Mesenchymal stem cell (in vitro differentiated cells and primary cell): ENCODE results near the gene FAM227B.
A peak's percentile ranks its signal among the peaks of the same experiment; 100 is the strongest.
"Not testable (repeated sequence)": the region's sequence is repeated elsewhere in the genome, so short reads cannot be mapped to it uniquely, and the experiment has no call there.

Experiments used
- DNase-seq: peaks from one replicate; pipeline ENCODE4 v3.0.0-alpha.2; 2013
- H2AFZ ChIP-seq: one replicate; pipeline ENCODE4 v1.6.1; 2013; ENCODE audit warnings: low read depth, mild to moderate bottlenecking, control low read depth, inconsistent platforms, low read length, moderate library complexity
- H2AK5ac ChIP-seq: 2 replicates; pipeline ENCODE4 v1.6.1; 2013; ENCODE audit warnings: low read length, moderate library complexity, mild to moderate bottlenecking, inconsistent platforms; ENCODE audit not compliant: severe bottlenecking
- H2BK120ac ChIP-seq: one replicate; pipeline ENCODE4 v1.6.1; 2013; ENCODE audit warnings: low read depth, mild to moderate bottlenecking, inconsistent platforms, low read length, moderate library complexity
- H2BK12ac ChIP-seq, 2 experiments: one replicate each; pipeline ENCODE4 v1.6.1; 2013; ENCODE audit warnings: inconsistent platforms in 2 of 2, low read length in 2 of 2, mild to moderate bottlenecking in 2 of 2, moderate library complexity in 2 of 2, control low read depth in 1 of 2
- H2BK15ac ChIP-seq: one replicate; pipeline ENCODE4 v1.6.1; 2013; ENCODE audit warnings: mild to moderate bottlenecking, low read depth, inconsistent platforms; ENCODE audit not compliant: poor library complexity, severe bottlenecking
- H2BK5ac ChIP-seq: 2 replicates; pipeline ENCODE4 v1.6.1; 2013; ENCODE audit warnings: low read depth, mild to moderate bottlenecking, low read length, control low read depth, inconsistent platforms; ENCODE audit not compliant: poor library complexity, severe bottlenecking
- H3K14ac ChIP-seq, 2 experiments: one replicate each; pipeline ENCODE4 v1.6.1; 2013; ENCODE audit warnings: inconsistent platforms in 2 of 2, low read length in 2 of 2, control low read depth in 1 of 2, mild to moderate bottlenecking in 1 of 2, moderate library complexity in 1 of 2
- H3K18ac ChIP-seq, 2 experiments: one replicate each; pipeline ENCODE4 v1.6.1; 2013; ENCODE audit warnings: inconsistent platforms in 2 of 2, low read length in 2 of 2, control low read depth in 1 of 2, low read depth in 1 of 2, mild to moderate bottlenecking in 1 of 2
- H3K23ac ChIP-seq, 2 experiments: one replicate each; pipeline ENCODE4 v1.6.1; 2013; ENCODE audit warnings: inconsistent platforms in 2 of 2, low read length in 2 of 2, mild to moderate bottlenecking in 2 of 2, moderate library complexity in 2 of 2, control low read depth in 1 of 2
- H3K27ac ChIP-seq: 2 replicates; pipeline ENCODE4 v1.5.1; 2013; ENCODE audit warnings: mild to moderate bottlenecking, moderate library complexity, low read length, control low read depth, inconsistent platforms; ENCODE audit not compliant: poor library complexity, severe bottlenecking
- H3K27me3 ChIP-seq, 2 experiments: 2 replicates each; pipeline versions ENCODE4 v1.6.1 to v1.7.0; 2013; ENCODE audit warnings: low read length in 2 of 2, mild to moderate bottlenecking in 2 of 2, moderate library complexity in 2 of 2, control low read depth in 1 of 2, inconsistent platforms in 1 of 2; ENCODE audit not compliant: control insufficient read depth in 1 of 2, insufficient read depth in 1 of 2
- H3K36me3 ChIP-seq, 2 experiments: 2 replicates each; pipeline versions ENCODE4 v1.6.1 to v1.7.0; 2013; ENCODE audit warnings: low read length in 2 of 2, control low read depth in 1 of 2, inconsistent platforms in 1 of 2, low read depth in 1 of 2, mild to moderate bottlenecking in 1 of 2; ENCODE audit not compliant: insufficient read depth in 2 of 2, control insufficient read depth in 1 of 2
- H3K4ac ChIP-seq, 2 experiments: one replicate each; pipeline ENCODE4 v1.6.1; 2013; ENCODE audit warnings: inconsistent platforms in 2 of 2, low read length in 2 of 2, mild to moderate bottlenecking in 2 of 2, moderate library complexity in 2 of 2, control low read depth in 1 of 2, low read depth in 1 of 2
- H3K4me1 ChIP-seq: 2 replicates; pipeline ENCODE4 v1.6.1; 2013; ENCODE audit warnings: low read depth, low read length, control low read depth; ENCODE audit not compliant: control insufficient read depth, insufficient read depth
- H3K4me2 ChIP-seq: 2 replicates; pipeline ENCODE4 v1.6.1; 2013; ENCODE audit warnings: low read length, mild to moderate bottlenecking, inconsistent platforms; ENCODE audit not compliant: poor library complexity, severe bottlenecking
- H3K4me3 ChIP-seq, 2 experiments: 2 replicates each; pipeline versions ENCODE4 v1.5.1 to v1.7.0; 2013; ENCODE audit warnings: low read length in 2 of 2, mild to moderate bottlenecking in 2 of 2, control low read depth in 1 of 2, low read depth in 1 of 2; ENCODE audit not compliant: insufficient read depth in 1 of 2
- H3K79me1 ChIP-seq: replicated peaks from 2 replicates; pipeline ENCODE4 v1.6.1; 2013; ENCODE audit warnings: mild to moderate bottlenecking, control low read depth, low read length, inconsistent platforms; ENCODE audit not compliant: poor library complexity, severe bottlenecking
- H3K9ac ChIP-seq: 2 replicates; pipeline ENCODE4 v1.7.0; 2013; ENCODE audit warnings: mild to moderate bottlenecking, low read length, moderate library complexity
- H3K9me3 ChIP-seq: 2 replicates; pipeline ENCODE4 v1.7.0; 2013; ENCODE audit warnings: mild to moderate bottlenecking, low read length; ENCODE audit not compliant: control insufficient read depth
- H4K8ac ChIP-seq: one replicate; pipeline ENCODE4 v1.6.1; 2013; ENCODE audit warnings: inconsistent platforms, mild to moderate bottlenecking, low read length, moderate library complexity
- H4K91ac ChIP-seq: one replicate; pipeline ENCODE4 v1.6.1; 2013; ENCODE audit warnings: mild to moderate bottlenecking, low read length, inconsistent platforms
- WGBS: methylation state at CpG from one replicate; pipeline ENCODE4 v1.1.7; 2013; ENCODE audit warnings: mixed read lengths; 5-methylcytosine and 5-hydroxymethylcytosine counted together

Gene FAM227B

DNA sequence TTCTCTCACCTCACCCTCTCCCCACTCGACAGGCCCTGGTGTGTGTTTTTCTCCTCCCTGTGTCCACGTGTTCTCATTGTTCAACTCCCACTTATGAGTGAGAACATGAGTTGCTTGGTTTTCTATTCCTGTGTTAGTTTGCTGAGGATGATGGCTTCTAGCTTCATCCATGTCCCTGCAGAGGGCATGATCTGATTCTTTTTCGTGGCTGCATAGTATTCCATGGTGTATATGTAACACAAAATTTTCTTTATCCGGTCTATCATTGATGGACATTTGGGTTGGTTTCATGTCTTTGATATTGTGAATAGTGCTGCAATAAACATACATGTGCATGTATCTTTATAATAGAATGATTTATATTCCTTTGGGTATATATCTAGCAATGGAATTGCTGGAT is 107.9 kb downstream of the FAM227B start:
- not testable (repeated sequence) for H2AK5ac ChIP-seq
- 90% methylated on average over 3 of the region's 4 CpGs for WGBS

DNA sequence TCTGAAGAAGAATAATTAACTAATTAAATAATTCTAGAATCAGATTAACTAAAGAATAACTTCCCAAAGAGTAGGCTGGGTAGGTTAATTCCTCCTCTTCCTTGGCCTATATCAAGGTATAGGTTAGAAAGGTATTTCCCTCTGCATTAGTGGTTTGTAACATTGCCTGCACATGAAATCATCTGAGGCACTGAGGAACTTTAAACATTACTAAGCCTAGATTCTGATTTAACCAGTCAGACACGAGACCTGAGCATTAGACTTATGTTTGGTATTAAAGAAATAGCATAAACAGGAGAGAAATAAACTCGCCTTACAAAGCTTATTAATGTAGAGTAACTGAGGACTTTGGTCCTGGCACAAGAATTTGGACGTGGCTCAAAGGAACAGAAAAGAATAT is 113.4 kb downstream of the FAM227B start:
- Histone ChIP-seq H3K9me3 (peaks cover 6% of the 10 kb centered on the region), H3K4me2 (no peak overlapping the region), H3K79me1 (no peaks in the 10 kb centered on the region), H4K91ac (no peak overlapping the region), H4K8ac (no peak overlapping the region), H2AFZ (no peak overlapping the region), H3K27me3 (no peaks in the 10 kb centered on the region), H2BK15ac (no peak overlapping the region), H2AK5ac (no peak overlapping the region), H3K4me1 (no peaks in the 10 kb centered on the region), H2BK5ac (no peak overlapping the region), H2BK12ac (no peak overlapping the region), H3K14ac (no peak overlapping the region), H3K27ac (no peak overlapping the region), H2BK120ac (no peak overlapping the region), H3K18ac (no peak overlapping the region), H3K4me3 (no peak overlapping the region), H3K23ac (no peak overlapping the region), H3K36me3 (no peaks in the 10 kb centered on the region), H3K4ac (no peak overlapping the region), H3K9ac (no peak overlapping the region)
- 80% methylated on average over 3 of the region's 3 CpGs for WGBS
- no peak for DNase-seq

More for the DNA sequence above, 107.9 kb downstream of the FAM227B start:
- not testable (repeated sequence) for H2BK120ac ChIP-seq, H4K8ac ChIP-seq, H2AFZ ChIP-seq, H3K4me1 ChIP-seq, H3K27ac ChIP-seq, H3K4me3 ChIP-seq, DNase-seq, H3K23ac ChIP-seq, H3K9me3 ChIP-seq, H2BK5ac ChIP-seq, H4K91ac ChIP-seq, H3K36me3 ChIP-seq, H3K4me2 ChIP-seq, H3K4ac ChIP-seq, H2BK12ac ChIP-seq, H3K27me3 ChIP-seq, H3K9ac ChIP-seq, H2BK15ac ChIP-seq, H3K79me1 ChIP-seq, H3K18ac ChIP-seq
- H3K14ac ChIP-seq, result peak overlapping the region in 1 of 2 experiments; percentile 71

DNA sequence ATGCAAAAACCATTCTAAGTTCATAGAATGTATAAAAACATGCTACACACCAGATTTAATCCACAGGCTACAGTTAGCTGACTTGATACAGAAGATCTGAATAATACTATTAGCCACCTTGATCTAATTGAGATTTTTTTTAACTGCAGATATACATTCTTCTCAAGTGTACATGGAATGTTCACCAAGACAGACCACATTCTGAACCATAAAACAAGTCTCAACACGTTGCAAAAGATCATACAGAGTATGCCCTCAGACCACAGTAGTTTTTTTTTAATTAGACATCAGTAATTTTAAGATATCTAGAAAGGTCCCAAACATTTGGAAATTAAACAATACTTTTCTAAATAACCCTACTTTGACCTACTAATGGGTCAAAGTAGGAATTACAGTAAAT is 114.3 kb downstream of the FAM227B start:
- no CpG with 5 or more reads among the region's 1 CpG for WGBS

DNA sequence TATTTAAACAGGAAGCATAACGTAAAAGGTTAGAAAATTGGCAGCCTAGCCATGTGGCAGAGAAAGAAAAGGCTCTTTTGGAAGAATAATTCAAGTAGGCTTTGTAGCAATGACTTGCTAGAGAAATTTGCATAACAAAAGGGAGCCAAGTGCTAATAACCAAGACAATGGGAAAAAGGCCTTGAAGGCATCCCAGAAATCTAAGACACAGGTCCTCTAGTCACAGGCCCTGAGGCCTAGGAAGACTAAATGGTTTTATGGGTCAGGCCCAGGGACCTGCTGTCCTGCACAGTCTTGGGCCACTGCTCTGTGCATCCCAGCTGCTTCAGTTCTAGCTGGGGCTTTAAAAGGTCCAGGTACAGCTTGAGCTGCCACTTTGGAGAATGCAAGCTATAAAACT is 119.0 kb downstream of the FAM227B start:
- Histone ChIP-seq H2AFZ (no peak overlapping the region), H3K36me3 (no peaks in the 10 kb centered on the region), H4K91ac (no peak overlapping the region), H3K23ac (no peak overlapping the region), H3K14ac (no peak overlapping the region), H3K27ac (no peak overlapping the region), H2BK15ac (no peak overlapping the region), H2AK5ac (no peak overlapping the region), H3K4me1 (no peaks in the 10 kb centered on the region), H2BK12ac (no peak overlapping the region), H2BK120ac (no peak overlapping the region), H3K4ac (no peak overlapping the region), H3K18ac (no peak overlapping the region), H3K4me3 (no peak overlapping the region), H3K4me2 (no peak overlapping the region), H4K8ac (no peak overlapping the region), H3K79me1 (no peaks in the 10 kb centered on the region), H3K27me3 (no peaks in the 10 kb centered on the region), H3K9ac (no peak overlapping the region), H3K9me3 (peaks cover 20% of the 10 kb centered on the region), H2BK5ac (no peak overlapping the region)
- DNase-seq, result no peak
- 90% methylated on average over 1 of the region's 1 CpG for whole genome bisulfite sequencing

More for the DNA sequence above, 114.3 kb downstream of the FAM227B start:
- Histone ChIP-seq H2BK120ac (no peak overlapping the region), H3K9ac (no peak overlapping the region), H3K4me3 (no peak overlapping the region), H3K14ac (no peak overlapping the region), H2BK12ac (no peak overlapping the region), H3K79me1 (no peaks in the 10 kb centered on the region), H3K4ac (no peak overlapping the region), H3K36me3 (no peaks in the 10 kb centered on the region), H4K8ac (no peak overlapping the region), H3K23ac (no peak overlapping the region), H2BK5ac (no peak overlapping the region), H4K91ac (no peak overlapping the region), H3K27me3 (no peaks in the 10 kb centered on the region), H3K9me3 (peaks cover 12% of the 10 kb centered on the region), H3K27ac (no peak overlapping the region), H2AK5ac (no peak overlapping the region), H2BK15ac (no peak overlapping the region), H3K18ac (no peak overlapping the region), H3K4me2 (no peak overlapping the region), H2AFZ (no peak overlapping the region), H3K4me1 (no peaks in the 10 kb centered on the region)
- no peak for DNase-seq
